ENCODE data around the gene CCDC126. TPM values are rescaled to one million over a fixed set of nuclear protein-coding genes. Genes with fewer than 3 reads are reported as not detected.

CCDC126 gene, protein sequence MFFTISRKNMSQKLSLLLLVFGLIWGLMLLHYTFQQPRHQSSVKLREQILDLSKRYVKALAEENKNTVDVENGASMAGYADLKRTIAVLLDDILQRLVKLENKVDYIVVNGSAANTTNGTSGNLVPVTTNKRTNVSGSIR
- 21.5 and 36.6 TPM in 2 replicates for polyA plus RNA-seq

DNA sequence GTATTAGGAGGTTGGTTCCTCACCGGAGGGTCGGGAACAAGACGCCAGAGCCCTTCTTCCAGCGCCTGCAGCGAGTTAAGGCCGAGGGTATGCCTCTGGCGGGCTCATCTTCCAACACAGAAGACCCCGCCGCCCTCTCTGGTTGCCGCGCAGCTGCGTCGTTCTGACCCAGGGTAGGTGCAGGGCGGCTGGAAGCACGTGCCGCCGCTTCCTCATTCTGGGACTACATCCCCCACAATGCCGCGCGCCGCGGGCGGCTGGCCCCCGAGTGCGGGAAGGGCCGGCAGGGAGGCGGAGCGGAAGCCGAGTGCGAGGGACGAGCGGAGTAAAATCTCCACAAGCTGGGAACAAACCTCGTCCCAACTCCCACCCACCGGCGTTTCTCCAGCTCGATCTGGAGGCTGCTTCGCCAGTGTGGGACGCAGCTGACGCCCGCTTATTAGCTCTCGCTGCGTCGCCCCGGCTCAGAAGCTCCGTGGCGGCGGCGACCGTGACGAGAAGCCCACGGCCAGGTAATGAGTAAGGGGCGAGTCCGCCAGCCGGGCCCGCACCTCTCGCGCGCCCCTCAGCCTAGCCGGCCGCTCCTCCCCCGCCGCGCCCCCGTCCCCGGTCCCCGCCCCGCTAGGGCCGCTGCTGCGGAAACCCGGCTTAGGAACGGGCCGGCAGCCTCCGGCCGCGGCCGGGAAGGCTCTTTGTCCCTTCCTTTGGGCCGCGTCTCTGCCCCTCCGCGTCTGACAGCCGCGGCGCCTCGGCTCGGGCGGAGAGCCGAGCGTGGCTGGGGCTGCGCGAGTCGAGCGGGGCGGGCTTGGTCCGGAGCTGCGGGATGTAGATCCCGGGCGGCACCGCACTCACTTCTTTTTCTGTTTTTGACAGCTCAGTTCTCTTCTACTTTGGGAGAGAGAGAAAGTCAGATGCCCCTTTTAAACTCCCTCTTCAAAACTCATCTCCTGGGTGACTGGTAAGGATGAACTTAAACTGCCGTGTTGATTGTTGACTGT is at the start of gene CCDC126:
TSS of gene CCDC126 (plus strand) at position 289 of the 998 bp plus-strand sequence. CDS start 13,934 bp downstream, outside the sequence.

DNA sequence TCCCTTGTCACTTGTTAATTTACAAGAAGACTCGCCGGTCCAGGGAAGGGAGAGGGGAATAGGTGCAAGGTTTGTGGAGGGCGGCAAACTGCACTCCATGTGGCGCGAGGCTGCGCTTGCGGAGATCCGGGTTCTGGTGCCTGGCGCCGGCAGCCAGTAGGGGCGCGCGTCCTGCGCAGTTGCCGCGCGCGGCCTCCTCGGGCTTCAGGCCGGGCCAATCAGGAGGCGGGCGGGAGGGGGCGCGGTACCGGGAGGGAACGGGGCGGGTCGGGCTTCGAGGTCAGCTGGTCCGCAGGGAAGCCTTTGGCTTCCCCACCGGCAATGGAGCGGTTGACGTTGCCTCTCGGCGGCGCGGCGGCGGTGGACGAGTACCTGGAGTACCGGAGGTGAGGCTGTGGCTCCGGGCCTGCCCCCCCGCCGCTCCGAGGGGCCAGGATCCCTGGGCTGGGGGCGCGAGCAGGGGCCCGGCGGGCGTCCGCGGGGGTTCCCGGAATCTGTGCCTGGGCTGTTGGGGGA is 82.8 kb downstream of the CCDC126 start, which contains the start of gene FAM221A:
TSS of gene FAM221A (plus strand) at position 302 of the 516 bp plus-strand sequence. CDS start at position 322, 20 bp downstream.

Other genes starting within 250 kb of the CCDC126 start
- not detected in 2 replicates for gene IGF2BP3, start 126.9 kb upstream of the CCDC126 start, polyA plus RNA-seq
- gene TRA2A, start 65.4 kb upstream of the CCDC126 start, polyA plus RNA-seq = 158 and 197 TPM in 2 replicates
- gene FAM221A, start 82.8 kb downstream of the CCDC126 start, polyA plus RNA-seq = 44.1 and 56.9 TPM in 2 replicates
- not detected in 2 replicates for gene STK31, start 112.8 kb downstream of the CCDC126 start, polyA plus RNA-seq

All from Purkinje cell (primary cell).